Stimulated activated CD8-positive, alpha-beta memory T cell treated with anti-CD3 and anti-CD28 coated beads, Interleukin-12 subunit alpha, Interleukin-12 subunit beta, amount 100 ng/mL, for 24 hours (primary cell): ENCODE results near the gene ZSWIM1.
"Not testable (repeated sequence)": the region's sequence is repeated elsewhere in the genome, so short reads cannot be mapped to it uniquely, and the experiment has no call there.

ENCODE experiments used
- DNase-seq: peaks from one replicate; pipeline ENCODE4 v3.0.0-alpha.2; 2020; ENCODE audit errors: extremely low read depth

ZSWIM1 gene

GRCh38 chr20:45927071-45927878 is 46.2 kb downstream of the ZSWIM1 start:
- DNase-seq: no peak

GRCh38 chr20:45931680-45932079 is 50.7 kb downstream of the ZSWIM1 start:
- not testable (repeated sequence) for DNase-seq

- no peak for DNase-seq
Measured at GRCh38 chr20:45933266-45934045, 52.4 kb downstream of the ZSWIM1 start.

GRCh38 chr20:45934046-45934585 is 53.1 kb downstream of the ZSWIM1 start:
- DNase-seq: no peak
